HS-5 (cell line): ENCODE measurements around the gene PRR23A.

Experiments
- DNase-seq: peaks from one replicate; pipeline ENCODE4 v3.0.0-alpha.2; 2012; ENCODE audit warnings: low read depth

The PRR23A gene

DNA sequence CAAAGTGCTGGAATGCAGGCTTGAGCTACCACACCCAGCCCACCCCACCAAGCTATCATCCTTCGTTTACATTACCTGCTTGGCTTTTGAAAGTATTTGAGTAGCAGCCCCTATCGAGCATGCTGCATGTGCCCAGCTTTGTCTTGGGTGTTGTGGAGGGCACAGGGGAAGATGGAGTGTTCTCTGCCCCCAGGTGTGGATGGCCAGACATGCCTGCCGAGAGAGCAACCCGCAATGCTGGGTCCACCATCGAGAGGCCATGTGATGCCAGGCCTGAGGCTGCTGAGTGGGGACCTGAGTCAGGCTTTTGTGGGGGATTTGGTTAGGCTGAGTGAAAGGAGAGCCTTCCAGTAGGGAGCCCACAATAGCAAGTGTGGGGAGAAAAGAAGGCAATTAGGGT, 33.1 kb downstream of the PRR23A start:
- no peak for DNase-seq

- DNase-seq = no peak
These were observed 34.2 kb downstream of the PRR23A start for GRCh38 chr3:138971766-138972320.

DNA sequence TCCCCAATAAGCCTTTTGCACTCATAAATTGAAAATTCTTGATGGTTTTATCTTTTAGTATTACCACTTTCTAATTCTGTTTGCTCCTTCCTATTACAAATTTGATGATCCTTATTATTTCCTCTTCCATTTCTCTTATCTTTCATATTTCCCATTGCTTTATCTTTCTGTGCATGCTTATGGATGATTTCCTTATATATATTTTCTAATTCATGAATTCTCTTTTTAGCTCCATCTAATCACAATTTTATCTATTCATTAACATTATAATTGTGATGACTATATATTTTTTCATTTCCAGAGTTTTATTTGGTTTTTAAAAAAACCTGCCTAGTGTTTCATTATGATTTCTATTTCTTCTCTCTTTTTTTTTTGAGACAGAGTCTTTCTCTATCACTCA, 41.1 kb downstream of the PRR23A start:
- no peak for DNase-seq

GRCh38 chr3:138964264-138964663, 41.8 kb downstream of the PRR23A start:
- DNase-seq = no peak

GRCh38 chr3:138962854-138963560, 43.1 kb downstream of the PRR23A start:
- DNase-seq = no peak

- DNase-seq = no peak
These were observed 45.6 kb downstream of the PRR23A start for GRCh38 chr3:138960417-138960852.
